Karpas-422 (cell line): ENCODE results near the gene SLC5A2. TPM values are rescaled to one million over a fixed set of nuclear protein-coding genes. Genes with fewer than 3 reads are reported as not detected.
A peak's percentile ranks its signal among the peaks of the same experiment; 100 is the strongest.

Experiments
- DNase-seq: peaks from one replicate; pipeline ENCODE4 v3.0.0-alpha.2; 2015
- H2AFZ ChIP-seq: fragments of 200-600 bp; sonication (generic); 2 replicates; pipeline ENCODE4 v1.6.1; 2014; ENCODE audit warnings: antibody characterized with exemption, low read length, mixed read lengths
- H3K27ac ChIP-seq: fragments of 200-600 bp; sonication (generic); 2 replicates; pipeline ENCODE4 v1.5.1; 2014; ENCODE audit warnings: mild to moderate bottlenecking, low read length, moderate library complexity
- H3K27me3 ChIP-seq: fragments of 200-600 bp; sonication (generic); 2 replicates; pipeline ENCODE4 v1.6.1; 2014; ENCODE audit warnings: low read length, mixed read lengths
- H3K36me3 ChIP-seq: fragments of 200-600 bp; sonication (generic); 2 replicates; pipeline ENCODE4 v1.6.1; 2014; ENCODE audit warnings: low read length, mixed read lengths; ENCODE audit not compliant: insufficient read depth
- H3K4me1 ChIP-seq: fragments of 200-600 bp; sonication (generic); 2 replicates; pipeline ENCODE4 v1.6.1; 2014; ENCODE audit warnings: mild to moderate bottlenecking, low read length, mixed read lengths
- H3K4me2 ChIP-seq: fragments of 200-600 bp; sonication (generic); 2 replicates; pipeline ENCODE4 v1.6.1; 2014; ENCODE audit warnings: low read length, low read depth, mild to moderate bottlenecking; ENCODE audit not compliant: poor library complexity, severe bottlenecking
- H3K4me3 ChIP-seq: fragments of 200-600 bp; sonication (generic); 2 replicates; pipeline ENCODE4 v1.5.1; 2014; ENCODE audit warnings: mild to moderate bottlenecking, antibody characterized with exemption, low read length, mixed read lengths
- H3K79me2 ChIP-seq: fragments of 200-600 bp; sonication (generic); 2 replicates; pipeline ENCODE4 v1.6.1; 2014; ENCODE audit warnings: mild to moderate bottlenecking, low read length, mixed read lengths
- H3K9ac ChIP-seq: fragments of 200-600 bp; sonication (generic); 2 replicates; pipeline ENCODE4 v1.6.0; 2014; ENCODE audit warnings: low read length
- H3K9me2 ChIP-seq: fragments of 200-600 bp; sonication (generic), shearing (Covaris generic); replicated peaks from 2 replicates; pipeline ENCODE4 v1.6.0; 2014; ENCODE audit warnings: mild to moderate bottlenecking, low read length, moderate library complexity; ENCODE audit not compliant: insufficient read depth
- H3K9me3 ChIP-seq: fragments of 300-700, 200-600 bp; sonication (generic); 2 replicates; pipeline ENCODE4 v1.6.1; 2014; ENCODE audit warnings: low read length, mixed read lengths
- H4K20me1 ChIP-seq: fragments of 200-600 bp; sonication (generic); 2 replicates; pipeline ENCODE4 v1.6.1; 2014; ENCODE audit warnings: mild to moderate bottlenecking, antibody characterized with exemption, low read length, low read depth; ENCODE audit not compliant: insufficient read depth
- total RNA-seq: library from RNA; depleted of rRNA; stranded (reverse); fragments of >200 nt; shearing (Covaris generic); gene quantifications from 2 replicates; pipeline ENCODE4 v1.2.3, GENCODE V29; 2014; ENCODE audit warnings: low replicate concordance

SLC5A2 gene
- total RNA-seq, 1 experiment from 2014 or later: not detected

- H3K4me1 ChIP-seq: peaks cover 25% of the 10 kb centered on the region
- H4K20me1 ChIP-seq: peaks cover 12% of the 10 kb centered on the region; the same call in 1 of the 2 replicates
- DNase-seq: no peak
- no peak overlapping the region for H2AFZ ChIP-seq
- no peak overlapping the region for H3K9ac ChIP-seq
- no peak overlapping the region for H3K4me2 ChIP-seq
- H3K9me3 ChIP-seq: no peaks in the 10 kb centered on the region
- no peak overlapping the region for H3K4me3 ChIP-seq
- H3K27ac ChIP-seq: no peak overlapping the region
- H3K36me3 ChIP-seq: no peaks in the 10 kb centered on the region
- H3K79me2 ChIP-seq: peaks cover 17% of the 10 kb centered on the region
- H3K27me3 ChIP-seq: no peaks in the 10 kb centered on the region
- no peaks in the 10 kb centered on the region for H3K9me2 ChIP-seq
Measured at GRCh38 chr16:31461921-31462804, 20.8 kb upstream of the SLC5A2 start.

GRCh38 chr16:31464348-31464769, 18.6 kb upstream of the SLC5A2 start:
- Histone ChIP-seq H4K20me1 (no peaks in the 10 kb centered on the region), H3K4me1 (peaks cover 16% of the 10 kb centered on the region), H3K27me3 (no peaks in the 10 kb centered on the region), H3K9me3 (no peaks in the 10 kb centered on the region), H3K36me3 (no peaks in the 10 kb centered on the region), H3K4me3 (no peak overlapping the region), H3K4me2 (no peak overlapping the region), H3K79me2 (no peaks in the 10 kb centered on the region), H3K9ac (no peak overlapping the region), H2AFZ (no peak overlapping the region), H3K9me2 (no peaks in the 10 kb centered on the region), H3K27ac (no peak overlapping the region)
- no peak for DNase-seq

- peaks cover 16% of the 10 kb centered on the region for H3K4me1 ChIP-seq
- no peak overlapping the region for H3K9ac ChIP-seq
- no peak overlapping the region for H3K27ac ChIP-seq
- no peaks in the 10 kb centered on the region for H4K20me1 ChIP-seq
- no peaks in the 10 kb centered on the region for H3K9me2 ChIP-seq
- H3K36me3 ChIP-seq: no peaks in the 10 kb centered on the region
- no peaks in the 10 kb centered on the region for H3K27me3 ChIP-seq
- no peaks in the 10 kb centered on the region for H3K9me3 ChIP-seq
- no peak overlapping the region for H3K4me2 ChIP-seq
- H2AFZ ChIP-seq: no peak overlapping the region
- no peak overlapping the region for H3K4me3 ChIP-seq
- H3K79me2 ChIP-seq: no peaks in the 10 kb centered on the region
- DNase-seq: no peak
Measured at GRCh38 chr16:31464781-31465260, 18.1 kb upstream of the SLC5A2 start.

GRCh38 chr16:31465788-31466370, 17.0 kb upstream of the SLC5A2 start:
- H3K9ac ChIP-seq: no peak overlapping the region
- no peak for DNase-seq
- H3K36me3 ChIP-seq: no peaks in the 10 kb centered on the region
- peaks cover 9% of the 10 kb centered on the region for H3K4me1 ChIP-seq
- H3K27me3 ChIP-seq: no peaks in the 10 kb centered on the region
- H3K4me2 ChIP-seq: no peak overlapping the region
- no peak overlapping the region for H3K27ac ChIP-seq
- H3K9me3 ChIP-seq: no peaks in the 10 kb centered on the region
- no peaks in the 10 kb centered on the region for H3K79me2 ChIP-seq
- H4K20me1 ChIP-seq: no peaks in the 10 kb centered on the region
- H2AFZ ChIP-seq: no peak overlapping the region
- no peaks in the 10 kb centered on the region for H3K9me2 ChIP-seq
- H3K4me3 ChIP-seq: no peak overlapping the region

- DNase-seq: no peak
- H3K27ac ChIP-seq: no peak overlapping the region
- H3K9me3 ChIP-seq: no peaks in the 10 kb centered on the region
Measured at GRCh38 chr16:31466381-31466841, 16.5 kb upstream of the SLC5A2 start.

GRCh38 chr16:31467151-31467773, 15.7 kb upstream of the SLC5A2 start:
- H3K79me2 ChIP-seq: no peaks in the 10 kb centered on the region
- no peak overlapping the region for H3K27ac ChIP-seq
- H3K27me3 ChIP-seq: no peaks in the 10 kb centered on the region
- H3K9ac ChIP-seq: peak overlapping the region; percentile 13; the same call in 1 of the 2 replicates
- H2AFZ ChIP-seq: no peak overlapping the region
- no peak overlapping the region for H3K4me2 ChIP-seq
- H3K4me1 ChIP-seq: peaks cover 9% of the 10 kb centered on the region
- no peaks in the 10 kb centered on the region for H4K20me1 ChIP-seq
- no peak overlapping the region for H3K4me3 ChIP-seq
- H3K9me3 ChIP-seq: no peaks in the 10 kb centered on the region
- peak; percentile 62 for DNase-seq
- no peaks in the 10 kb centered on the region for H3K9me2 ChIP-seq
- H3K36me3 ChIP-seq: no peaks in the 10 kb centered on the region

More at GRCh38 chr16:31466381-31466841, 16.5 kb upstream of the SLC5A2 start:
- H3K27me3 ChIP-seq: no peaks in the 10 kb centered on the region
- no peaks in the 10 kb centered on the region for H4K20me1 ChIP-seq
- H3K79me2 ChIP-seq: no peaks in the 10 kb centered on the region
- H3K4me3 ChIP-seq: no peak overlapping the region
- H2AFZ ChIP-seq: no peak overlapping the region
- no peaks in the 10 kb centered on the region for H3K9me2 ChIP-seq
- H3K4me2 ChIP-seq: no peak overlapping the region
- no peaks in the 10 kb centered on the region for H3K36me3 ChIP-seq
- H3K4me1 ChIP-seq: peaks cover 9% of the 10 kb centered on the region
- H3K9ac ChIP-seq: no peak overlapping the region

GRCh38 chr16:31467858-31468257, 15.1 kb upstream of the SLC5A2 start:
- Histone ChIP-seq H3K27me3 (no peaks in the 10 kb centered on the region), H3K36me3 (no peaks in the 10 kb centered on the region), H3K79me2 (no peaks in the 10 kb centered on the region), H3K9me2 (no peaks in the 10 kb centered on the region), H3K9ac (no peak overlapping the region), H3K4me2 (no peak overlapping the region), H4K20me1 (no peaks in the 10 kb centered on the region), H3K27ac (no peak overlapping the region), H2AFZ (no peak overlapping the region), H3K4me3 (no peak overlapping the region), H3K4me1 (peaks cover 9% of the 10 kb centered on the region), H3K9me3 (no peaks in the 10 kb centered on the region)
- no peak for DNase-seq

GRCh38 chr16:31470615-31471014, 12.3 kb upstream of the SLC5A2 start:
- Histone ChIP-seq H3K9ac (no peak overlapping the region), H3K27me3 (no peaks in the 10 kb centered on the region), H3K9me2 (no peaks in the 10 kb centered on the region), H3K4me2 (no peak overlapping the region), H3K36me3 (no peaks in the 10 kb centered on the region), H4K20me1 (no peaks in the 10 kb centered on the region), H3K4me3 (no peak overlapping the region), H2AFZ (no peak overlapping the region), H3K27ac (no peak overlapping the region), H3K9me3 (no peaks in the 10 kb centered on the region), H3K4me1 (peaks cover 9% of the 10 kb centered on the region), H3K79me2 (no peaks in the 10 kb centered on the region)
- DNase-seq: no peak
